Mucosa of descending colon (tissue), 3 donors: Measurements from ENCODE around the gene SERPINE3. TPM values are rescaled to one million over a fixed set of nuclear protein-coding genes. Genes with fewer than 3 reads are reported as not detected.

Experiments
- ATAC-seq: fragments of 200-7000 bp; cut with Tn5 transposase; one replicate; pipeline ENCODE4 v1.9.1; 2020; ENCODE audit warnings: mild to moderate bottlenecking, moderate library complexity
- DNase-seq, 3 donors: peaks; one replicate each; pipeline ENCODE4 v3.0.0-alpha.2; 2020
- H3K36me3 ChIP-seq: fragments of 200-600 bp; one replicate; pipeline ENCODE4 v1.8.0; 2021; ENCODE audit warnings: low read depth, mild to moderate bottlenecking
- H3K4me1 ChIP-seq: fragments of 200-600 bp; one replicate; pipeline ENCODE4 v1.8.0; 2021; ENCODE audit warnings: low read depth, mild to moderate bottlenecking
- H3K4me3 ChIP-seq: fragments of 200-600 bp; one replicate; pipeline ENCODE4 v1.8.0; 2021; ENCODE audit warnings: mild to moderate bottlenecking
- H3K9me3 ChIP-seq: fragments of 200-600 bp; one replicate; pipeline ENCODE4 v1.8.0; 2021; ENCODE audit warnings: mild to moderate bottlenecking
- CTCF ChIP-seq: fragments of 200-600 bp; IDR thresholded peaks from one replicate; pipeline ENCODE4 v1.8.0; 2022; ENCODE audit warnings: antibody characterized with exemption, mild to moderate bottlenecking
- intact Hi-C, 2 donors: fragments of 100-400 bp; cut with DNase I in 1 of 2; cut with micrococcal nuclease in 1 of 2; formaldehyde crosslinking; loops; one replicate each; pipeline versions ENCODE4 v1.11.0 to v1.11.1; 2022; cut with DNase I, micrococcal nuclease
- total RNA-seq, 3 donors: library from RNA; stranded (reverse); fragmentation: NEBNext Ultra II Directional in 2 of 3; extraction: Animal tissue kit (Norgen Biotek cat#: 25700) in 2 of 3; gene quantifications; one replicate each; pipeline versions ENCODE4 v1.2.1 to v1.2.4, GENCODE V29; 2021 to 2023
- donor health status: DM: no; HTN: no; CAD: no; lungs with moderate emphysema.
- donor health status: DM: no; HTN: no; CAD: no.
- donor health status: DM: no; HTN: yes; CAD: no.

Gene SERPINE3
- total RNA-seq, 3 donors from 2014 or later = not detected

GRCh38 chr13:51360489-51360888 is 21.0 kb downstream of the SERPINE3 start:
- peak; percentile 46 for ATAC-seq
- Histone ChIP-seq H3K4me1 (no peaks in the 10 kb centered on the region), H3K9me3 (no peaks in the 10 kb centered on the region), H3K4me3 (no peak overlapping the region), H3K36me3 (no peaks in the 10 kb centered on the region)
- DNase-seq = no peak
- intact Hi-C loops = no loop called here
- no peak for TF ChIP-seq CTCF

- no peak for DNase-seq
- ATAC-seq = no peak
- intact Hi-C loops = no loop called here
- no peak for TF ChIP-seq CTCF
- H3K4me3 ChIP-seq = no peak overlapping the region
- no peaks in the 10 kb centered on the region for H3K9me3 ChIP-seq
- no peaks in the 10 kb centered on the region for H3K4me1 ChIP-seq
- no peaks in the 10 kb centered on the region for H3K36me3 ChIP-seq
Observed at GRCh38 chr13:51361106-51361505, 21.6 kb downstream of the SERPINE3 start.

- intact Hi-C loops = no loop called here
- no peaks in the 10 kb centered on the region for H3K4me1 ChIP-seq
- no peak overlapping the region for H3K4me3 ChIP-seq
- no peaks in the 10 kb centered on the region for H3K9me3 ChIP-seq
- no peak for TF ChIP-seq CTCF
- H3K36me3 ChIP-seq = no peaks in the 10 kb centered on the region
- no peak for DNase-seq
- ATAC-seq = no peak
Observed at GRCh38 chr13:51363625-51364024, 24.1 kb downstream of the SERPINE3 start.

- Histone ChIP-seq H3K4me3 (no peak overlapping the region), H3K36me3 (no peaks in the 10 kb centered on the region), H3K9me3 (no peaks in the 10 kb centered on the region), H3K4me1 (no peaks in the 10 kb centered on the region)
- DNase-seq (no peak), ATAC-seq (no peak)
- intact Hi-C loops = no loop called here
- no peak for TF ChIP-seq CTCF
Observed at GRCh38 chr13:51364404-51365008, 25.0 kb downstream of the SERPINE3 start.

- DNase-seq (no peak), ATAC-seq (no peak)
- Histone ChIP-seq H3K4me1 (no peaks in the 10 kb centered on the region), H3K9me3 (no peaks in the 10 kb centered on the region), H3K4me3 (no peak overlapping the region), H3K36me3 (peaks cover 5% of the 10 kb centered on the region)
- intact Hi-C loops = no loop called here
- TF ChIP-seq CTCF = no peak
Observed at GRCh38 chr13:51370116-51370515, 30.6 kb downstream of the SERPINE3 start.

GRCh38 chr13:51370811-51371210 is 31.3 kb downstream of the SERPINE3 start:
- H3K4me3 ChIP-seq = no peak overlapping the region
- no peak for TF ChIP-seq CTCF
- peaks cover 5% of the 10 kb centered on the region for H3K36me3 ChIP-seq
- no peak for DNase-seq
- intact Hi-C loops = no loop called here
- no peaks in the 10 kb centered on the region for H3K9me3 ChIP-seq
- H3K4me1 ChIP-seq = no peaks in the 10 kb centered on the region
- ATAC-seq = no peak
